ENCODE data around the gene MOB1A. TPM values are rescaled to one million over a fixed set of nuclear protein-coding genes. Genes with fewer than 3 reads are reported as not detected.
A peak's percentile ranks its signal among the peaks of the same experiment; 100 is the strongest.

Gene MOB1A
- total and polyA plus RNA-seq, 2 of the 13 experiments (the other 11 are each of a cell fraction or from before 2014, with no cell fraction given), result 48.2 to 139 TPM

DNA sequence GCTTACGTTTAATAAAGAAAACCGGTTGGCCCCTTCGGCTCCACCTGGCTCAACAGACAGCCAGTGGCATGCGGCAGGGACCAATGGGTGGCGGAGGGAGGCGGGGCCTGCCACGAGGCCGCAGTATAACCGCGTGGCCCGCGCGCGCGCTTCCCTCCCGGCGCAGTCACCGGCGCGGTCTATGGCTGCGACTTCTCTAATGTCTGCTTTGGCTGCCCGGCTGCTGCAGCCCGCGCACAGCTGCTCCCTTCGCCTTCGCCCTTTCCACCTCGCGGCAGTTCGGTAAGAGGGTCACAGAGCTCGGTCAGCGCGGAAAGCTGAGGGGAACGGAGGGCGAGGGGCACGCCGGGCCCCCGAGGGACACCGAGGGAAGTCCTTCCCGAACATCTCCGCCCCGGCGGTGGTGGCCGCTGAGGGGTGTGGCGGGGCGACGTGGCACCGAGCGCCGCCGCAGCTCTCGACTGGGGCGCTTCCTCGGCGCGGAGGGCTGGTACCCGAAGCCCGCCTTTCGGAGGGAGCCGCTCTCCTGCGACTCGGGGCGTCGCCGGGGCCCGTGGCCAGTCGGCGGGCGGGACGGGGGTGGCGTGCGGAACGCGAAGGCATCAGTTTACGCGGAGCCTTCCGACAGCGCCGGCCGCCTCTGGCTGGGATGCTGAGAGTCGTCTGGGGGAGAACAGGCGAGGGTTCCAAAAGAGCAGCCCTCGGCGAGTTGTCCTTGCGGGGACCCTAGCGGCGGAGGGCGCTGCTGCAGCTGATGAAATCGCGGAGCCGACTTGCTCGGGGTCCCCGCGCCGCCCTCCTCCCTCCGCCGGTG, 20.0 kb upstream of the MOB1A start, which contains the start of gene MTHFD2 (continued):
- TF ChIP-seq, protein P1, sequence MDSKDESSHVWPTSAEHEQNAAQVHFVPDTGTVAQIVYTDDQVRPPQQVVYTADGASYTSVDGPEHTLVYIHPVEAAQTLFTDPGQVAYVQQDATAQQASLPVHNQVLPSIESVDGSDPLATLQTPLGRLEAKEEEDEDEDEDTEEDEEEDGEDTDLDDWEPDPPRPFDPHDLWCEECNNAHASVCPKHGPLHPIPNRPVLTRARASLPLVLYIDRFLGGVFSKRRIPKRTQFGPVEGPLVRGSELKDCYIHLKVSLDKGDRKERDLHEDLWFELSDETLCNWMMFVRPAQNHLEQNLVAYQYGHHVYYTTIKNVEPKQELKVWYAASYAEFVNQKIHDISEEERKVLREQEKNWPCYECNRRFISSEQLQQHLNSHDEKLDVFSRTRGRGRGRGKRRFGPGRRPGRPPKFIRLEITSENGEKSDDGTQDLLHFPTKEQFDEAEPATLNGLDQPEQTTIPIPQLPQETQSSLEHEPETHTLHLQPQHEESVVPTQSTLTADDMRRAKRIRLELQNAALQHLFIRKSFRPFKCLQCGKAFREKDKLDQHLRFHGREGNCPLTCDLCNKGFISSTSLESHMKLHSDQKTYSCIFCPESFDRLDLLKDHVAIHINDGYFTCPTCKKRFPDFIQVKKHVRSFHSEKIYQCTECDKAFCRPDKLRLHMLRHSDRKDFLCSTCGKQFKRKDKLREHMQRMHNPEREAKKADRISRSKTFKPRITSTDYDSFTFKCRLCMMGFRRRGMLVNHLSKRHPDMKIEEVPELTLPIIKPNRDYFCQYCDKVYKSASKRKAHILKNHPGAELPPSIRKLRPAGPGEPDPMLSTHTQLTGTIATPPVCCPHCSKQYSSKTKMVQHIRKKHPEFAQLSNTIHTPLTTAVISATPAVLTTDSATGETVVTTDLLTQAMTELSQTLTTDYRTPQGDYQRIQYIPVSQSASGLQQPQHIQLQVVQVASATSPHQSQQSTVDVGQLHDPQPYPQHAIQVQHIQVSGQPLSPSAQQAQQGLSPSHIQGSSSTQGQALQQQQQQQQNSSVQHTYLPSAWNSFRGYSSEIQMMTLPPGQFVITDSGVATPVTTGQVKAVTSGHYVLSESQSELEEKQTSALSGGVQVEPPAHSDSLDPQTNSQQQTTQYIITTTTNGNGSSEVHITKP (CRISPR knock-in tag; IDR thresholded peaks at IDR 0.05; ENCODE audit: low read depth), result no peak
- TF ChIP-seq ZNF839 (CRISPR knock-in tag; IDR thresholded peaks at IDR 0.05; ENCODE audit: borderline replicate concordance) (peak; percentile 55; the same call in 1 of the 2 replicates), TCF7 (IDR thresholded peaks at IDR 0.05; ENCODE audit: low read depth) (no peak), ZNF546 (CRISPR knock-in tag; conservative IDR thresholded peaks at IDR 0.05) (peak; percentile 95), SPEN (CRISPR knock-in tag; IDR thresholded peaks at IDR 0.05; ENCODE audit: low read depth) (peak; percentile 65; the same call in 1 of the 2 replicates), ZFP1 (CRISPR knock-in tag; IDR thresholded peaks at IDR 0.05) (no peak), ZNF205 (CRISPR knock-in tag; IDR thresholded peaks at IDR 0.05) (0 out of 2 replicates have a peak, but pooled peaks have one; percentile 41), ZNF354B (CRISPR knock-in tag; IDR thresholded peaks at IDR 0.05) (no peak; the same call in 1 of the 2 replicates), PHF21A (CRISPR knock-in tag; IDR thresholded peaks at IDR 0.05) (peak; percentile 44; the same call in 1 of the 2 replicates), RBM22 (optimal IDR thresholded peaks at IDR 0.05; ENCODE audit: low read length) (peak; percentile 28), ZNF446 (CRISPR knock-in tag; IDR thresholded peaks at IDR 0.05) (0 out of 2 replicates have a peak, but pooled peaks have one; percentile 57), ZFP37 (CRISPR knock-in tag; IDR thresholded peaks at IDR 0.05; ENCODE audit: borderline replicate concordance) (peak; percentile 96), MEF2D (CRISPR knock-in tag; IDR thresholded peaks at IDR 0.05) (peak; percentile 94)
- TF ChIP-seq, protein P2, sequence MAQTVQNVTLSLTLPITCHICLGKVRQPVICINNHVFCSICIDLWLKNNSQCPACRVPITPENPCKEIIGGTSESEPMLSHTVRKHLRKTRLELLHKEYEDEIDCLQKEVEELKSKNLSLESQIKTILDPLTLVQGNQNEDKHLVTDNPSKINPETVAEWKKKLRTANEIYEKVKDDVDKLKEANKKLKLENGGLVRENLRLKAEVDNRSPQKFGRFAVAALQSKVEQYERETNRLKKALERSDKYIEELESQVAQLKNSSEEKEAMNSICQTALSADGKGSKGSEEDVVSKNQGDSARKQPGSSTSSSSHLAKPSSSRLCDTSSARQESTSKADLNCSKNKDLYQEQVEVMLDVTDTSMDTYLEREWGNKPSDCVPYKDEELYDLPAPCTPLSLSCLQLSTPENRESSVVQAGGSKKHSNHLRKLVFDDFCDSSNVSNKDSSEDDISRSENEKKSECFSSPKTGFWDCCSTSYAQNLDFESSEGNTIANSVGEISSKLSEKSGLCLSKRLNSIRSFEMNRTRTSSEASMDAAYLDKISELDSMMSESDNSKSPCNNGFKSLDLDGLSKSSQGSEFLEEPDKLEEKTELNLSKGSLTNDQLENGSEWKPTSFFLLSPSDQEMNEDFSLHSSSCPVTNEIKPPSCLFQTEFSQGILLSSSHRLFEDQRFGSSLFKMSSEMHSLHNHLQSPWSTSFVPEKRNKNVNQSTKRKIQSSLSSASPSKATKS (CRISPR knock-in tag; IDR thresholded peaks at IDR 0.05), result no peak
- TF ChIP-seq, protein P3, sequence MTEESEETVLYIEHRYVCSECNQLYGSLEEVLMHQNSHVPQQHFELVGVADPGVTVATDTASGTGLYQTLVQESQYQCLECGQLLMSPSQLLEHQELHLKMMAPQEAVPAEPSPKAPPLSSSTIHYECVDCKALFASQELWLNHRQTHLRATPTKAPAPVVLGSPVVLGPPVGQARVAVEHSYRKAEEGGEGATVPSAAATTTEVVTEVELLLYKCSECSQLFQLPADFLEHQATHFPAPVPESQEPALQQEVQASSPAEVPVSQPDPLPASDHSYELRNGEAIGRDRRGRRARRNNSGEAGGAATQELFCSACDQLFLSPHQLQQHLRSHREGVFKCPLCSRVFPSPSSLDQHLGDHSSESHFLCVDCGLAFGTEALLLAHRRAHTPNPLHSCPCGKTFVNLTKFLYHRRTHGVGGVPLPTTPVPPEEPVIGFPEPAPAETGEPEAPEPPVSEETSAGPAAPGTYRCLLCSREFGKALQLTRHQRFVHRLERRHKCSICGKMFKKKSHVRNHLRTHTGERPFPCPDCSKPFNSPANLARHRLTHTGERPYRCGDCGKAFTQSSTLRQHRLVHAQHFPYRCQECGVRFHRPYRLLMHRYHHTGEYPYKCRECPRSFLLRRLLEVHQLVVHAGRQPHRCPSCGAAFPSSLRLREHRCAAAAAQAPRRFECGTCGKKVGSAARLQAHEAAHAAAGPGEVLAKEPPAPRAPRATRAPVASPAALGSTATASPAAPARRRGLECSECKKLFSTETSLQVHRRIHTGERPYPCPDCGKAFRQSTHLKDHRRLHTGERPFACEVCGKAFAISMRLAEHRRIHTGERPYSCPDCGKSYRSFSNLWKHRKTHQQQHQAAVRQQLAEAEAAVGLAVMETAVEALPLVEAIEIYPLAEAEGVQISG (CRISPR knock-in tag; IDR thresholded peaks at IDR 0.05), result peak; percentile 69
- TF ChIP-seq, protein P4, sequence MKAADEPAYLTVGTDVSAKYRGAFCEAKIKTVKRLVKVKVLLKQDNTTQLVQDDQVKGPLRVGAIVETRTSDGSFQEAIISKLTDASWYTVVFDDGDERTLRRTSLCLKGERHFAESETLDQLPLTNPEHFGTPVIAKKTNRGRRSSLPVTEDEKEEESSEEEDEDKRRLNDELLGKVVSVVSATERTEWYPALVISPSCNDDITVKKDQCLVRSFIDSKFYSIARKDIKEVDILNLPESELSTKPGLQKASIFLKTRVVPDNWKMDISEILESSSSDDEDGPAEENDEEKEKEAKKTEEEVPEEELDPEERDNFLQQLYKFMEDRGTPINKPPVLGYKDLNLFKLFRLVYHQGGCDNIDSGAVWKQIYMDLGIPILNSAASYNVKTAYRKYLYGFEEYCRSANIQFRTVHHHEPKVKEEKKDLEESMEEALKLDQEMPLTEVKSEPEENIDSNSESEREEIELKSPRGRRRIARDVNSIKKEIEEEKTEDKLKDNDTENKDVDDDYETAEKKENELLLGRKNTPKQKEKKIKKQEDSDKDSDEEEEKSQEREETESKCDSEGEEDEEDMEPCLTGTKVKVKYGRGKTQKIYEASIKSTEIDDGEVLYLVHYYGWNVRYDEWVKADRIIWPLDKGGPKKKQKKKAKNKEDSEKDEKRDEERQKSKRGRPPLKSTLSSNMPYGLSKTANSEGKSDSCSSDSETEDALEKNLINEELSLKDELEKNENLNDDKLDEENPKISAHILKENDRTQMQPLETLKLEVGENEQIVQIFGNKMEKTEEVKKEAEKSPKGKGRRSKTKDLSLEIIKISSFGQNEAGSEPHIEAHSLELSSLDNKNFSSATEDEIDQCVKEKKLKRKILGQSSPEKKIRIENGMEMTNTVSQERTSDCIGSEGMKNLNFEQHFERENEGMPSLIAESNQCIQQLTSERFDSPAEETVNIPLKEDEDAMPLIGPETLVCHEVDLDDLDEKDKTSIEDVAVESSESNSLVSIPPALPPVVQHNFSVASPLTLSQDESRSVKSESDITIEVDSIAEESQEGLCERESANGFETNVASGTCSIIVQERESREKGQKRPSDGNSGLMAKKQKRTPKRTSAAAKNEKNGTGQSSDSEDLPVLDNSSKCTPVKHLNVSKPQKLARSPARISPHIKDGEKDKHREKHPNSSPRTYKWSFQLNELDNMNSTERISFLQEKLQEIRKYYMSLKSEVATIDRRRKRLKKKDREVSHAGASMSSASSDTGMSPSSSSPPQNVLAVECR (CRISPR knock-in tag; IDR thresholded peaks at IDR 0.05; ENCODE audit: borderline replicate concordance), result peak; percentile 93
